Common myeloid progenitor, CD34-positive (primary cell): ENCODE data around the gene PC.
A peak's percentile ranks its signal among the peaks of the same experiment; 100 is the strongest.
"Not testable (repeated sequence)": the region's sequence is repeated elsewhere in the genome, so short reads cannot be mapped to it uniquely, and the experiment has no call there.

Source experiments
- CTCF ChIA-PET: fragments of 350-600 bp; sonication (Branson Sonifier 250); formaldehyde crosslinking; loops from one replicate; lab custom pipeline; 2021; ENCODE audit warnings: antibody characterized with exemption; lab: Charles Lee
- POLR2A ChIA-PET: fragments of 350-600 bp; sonication (Branson Sonifier 250); formaldehyde crosslinking; loops from one replicate; lab custom pipeline; 2021; ENCODE audit warnings: antibody characterized with exemption; lab: Charles Lee
- DNase-seq, 3 donors: peaks; one replicate each; pipeline versions ENCODE4 v3.0.0 to v3.0.0-alpha.2; 2013
- H3K27ac ChIP-seq, 2 experiments: 1 replicate in 1 of 2; 2 replicates in 1 of 2; pipeline ENCODE4 v1.7.0; 2013; ENCODE audit warnings: inconsistent platforms in 2 of 2, low read length in 2 of 2, mild to moderate bottlenecking in 2 of 2, low read depth in 1 of 2, moderate library complexity in 1 of 2; ENCODE audit not compliant: severe bottlenecking in 2 of 2, insufficient read depth in 1 of 2, poor library complexity in 1 of 2
- H3K27me3 ChIP-seq, 5 experiments: replicated peaks in 2 of 5; 1 replicate in 3 of 5; 2 replicates in 2 of 5; pipeline versions ENCODE4 v1.6.1 to v1.7.0; 2013; ENCODE audit warnings: low read length in 4 of 5, mild to moderate bottlenecking in 2 of 5, moderate library complexity in 2 of 5, inconsistent platforms in 1 of 5; ENCODE audit not compliant: insufficient read depth in 5 of 5, control insufficient read depth in 4 of 5
- H3K36me3 ChIP-seq, 4 experiments: 1 replicate in 2 of 4; 2 replicates in 2 of 4; pipeline versions ENCODE4 v1.6.1 to v1.7.0; 2013; ENCODE audit warnings: low read length in 3 of 4, control low read depth in 1 of 4, mild to moderate bottlenecking in 1 of 4; ENCODE audit not compliant: control insufficient read depth in 4 of 4, insufficient read depth in 4 of 4
- H3K4me1 ChIP-seq, 4 experiments: 1 replicate in 3 of 4; 2 replicates in 1 of 4; pipeline versions ENCODE4 v1.6.1 to v1.7.1; 2013; ENCODE audit warnings: low read length in 3 of 4, mild to moderate bottlenecking in 3 of 4, control low read depth in 1 of 4, inconsistent platforms in 1 of 4, moderate library complexity in 1 of 4; ENCODE audit not compliant: control insufficient read depth in 4 of 4, insufficient read depth in 4 of 4; ENCODE audit errors: control extremely low read depth in 1 of 4
- H3K4me3 ChIP-seq, 7 experiments: 1 replicate in 4 of 7; 2 replicates in 3 of 7; pipeline versions ENCODE4 v1.5.1 to v1.7.0; 2013; ENCODE audit warnings: mild to moderate bottlenecking in 7 of 7, low read length in 6 of 7, moderate library complexity in 6 of 7, inconsistent platforms in 2 of 7, low read depth in 2 of 7, control low read depth in 1 of 7; ENCODE audit not compliant: insufficient read depth in 4 of 7, control insufficient read depth in 1 of 7; ENCODE audit errors: extremely low read depth in 1 of 7
- H3K9me3 ChIP-seq, 5 experiments: 1 replicate in 4 of 5; 2 replicates in 1 of 5; pipeline versions ENCODE4 v1.6.1 to v1.7.1; 2013; ENCODE audit warnings: low read length in 4 of 5, mild to moderate bottlenecking in 2 of 5, inconsistent platforms in 1 of 5, low read depth in 1 of 5, moderate library complexity in 1 of 5; ENCODE audit not compliant: control insufficient read depth in 4 of 5, insufficient read depth in 2 of 5; ENCODE audit errors: control extremely low read depth in 1 of 5
- WGBS: methylation state at CpG from one replicate; pipeline ENCODE4 v1.1.5; 2013; ENCODE audit not compliant: insufficient coverage; 5-methylcytosine and 5-hydroxymethylcytosine counted together

Gene PC

GRCh38 chr11:66840317-66841091 is 117.7 kb downstream of the PC start:
- peaks cover 0 to 25% (median 14%) of the 10 kb centered on the region in 4 experiments for H3K36me3 ChIP-seq
- 78% methylated on average over 4 of the region's 4 CpGs for WGBS
- peaks cover 11 to 38% (median 31%) of the 10 kb centered on the region in 4 experiments for H3K4me1 ChIP-seq
- CTCF ChIA-PET: interaction anchor here (2.6 to 11.5 kb wide), 2 partner anchors 41 to 145 kb away, joined by 13 to 152 read pairs; no protein-coding TSS in a partner anchor
- no peaks in the 10 kb centered on the region for H3K27me3 ChIP-seq
- H3K27ac ChIP-seq: peak overlapping the region in 1 of 2 experiments; percentile 51
- POLR2A ChIA-PET: no interaction called here
- H3K9me3 ChIP-seq: no peaks in the 10 kb centered on the region
- H3K4me3 ChIP-seq: peak overlapping the region in 1 of 7 experiments; percentile 5
- no peak for DNase-seq

GRCh38 chr11:66835768-66836405 is 122.3 kb downstream of the PC start:
- H3K27me3 ChIP-seq: no peaks in the 10 kb centered on the region
- no peak overlapping the region for H3K4me3 ChIP-seq
- DNase-seq: no peak
- peaks cover 0 to 10% (median 6%) of the 10 kb centered on the region in 4 experiments for H3K4me1 ChIP-seq
- ChIA-PET CTCF (interaction anchor here (0.9 to 11.5 kb wide), 2 partner anchors 140 to 156 kb away, joined by 3 to 152 read pairs; no protein-coding TSS in a partner anchor), POLR2A (interaction anchor here (0.5 kb wide), 1 partner anchor 187 kb away, joined by 4 read pairs; no protein-coding TSS in a partner anchor)
- H3K36me3 ChIP-seq: peaks cover 0 to 13% (median 6%) of the 10 kb centered on the region in 4 experiments
- H3K9me3 ChIP-seq: no peaks in the 10 kb centered on the region
- H3K27ac ChIP-seq: no peak overlapping the region
- WGBS: 100% methylated on average over 8 of the region's 12 CpGs

- no peak overlapping the region for H3K27ac ChIP-seq
- no peak for DNase-seq
- WGBS: 93% methylated on average over 3 of the region's 5 CpGs
- no peaks in the 10 kb centered on the region for H3K9me3 ChIP-seq
- no peaks in the 10 kb centered on the region for H3K27me3 ChIP-seq
- CTCF ChIA-PET: interaction anchor here (0.9 to 11.5 kb wide), 10 partner anchors 8 to 417 kb away, joined by 3 to 152 read pairs (median 4); no protein-coding TSS in a partner anchor
- POLR2A ChIA-PET: interaction anchor here (0.6 kb wide), 1 partner anchor 207 kb away, joined by 3 read pairs; no protein-coding TSS in a partner anchor
- H3K4me1 ChIP-seq: peaks cover 0 to 3% (median under 1%) of the 10 kb centered on the region in 4 experiments
- peaks cover 0 to 11% (median 3%) of the 10 kb centered on the region in 4 experiments for H3K36me3 ChIP-seq
- no peak overlapping the region for H3K4me3 ChIP-seq
Observed at GRCh38 chr11:66834943-66835342, 123.2 kb downstream of the PC start.

GRCh38 chr11:66834539-66834845 is 123.7 kb downstream of the PC start:
- Histone ChIP-seq H3K4me1 (no peaks in the 10 kb centered on the region), H3K36me3 (peaks cover 0 to 8% (median 2%) of the 10 kb centered on the region in 4 experiments), H3K27me3 (no peaks in the 10 kb centered on the region), H3K27ac (no peak overlapping the region), H3K4me3 (no peak overlapping the region), H3K9me3 (no peaks in the 10 kb centered on the region)
- WGBS: 81% methylated on average over 4 of the region's 4 CpGs
- ChIA-PET POLR2A (interaction anchor here (0.6 kb wide), 1 partner anchor 207 kb away, joined by 3 read pairs; no protein-coding TSS in a partner anchor), CTCF (interaction anchor here (0.9 to 11.5 kb wide), 11 partner anchors 8 to 416 kb away, joined by 3 to 152 read pairs (median 3); no protein-coding TSS in a partner anchor)
- no peak for DNase-seq

GRCh38 chr11:66824573-66824972 is 133.6 kb downstream of the PC start:
- H3K36me3 ChIP-seq, H3K27me3 ChIP-seq, H3K4me3 ChIP-seq, H3K27ac ChIP-seq, CTCF ChIA-PET, H3K4me1 ChIP-seq, H3K9me3 ChIP-seq, DNase-seq, POLR2A ChIA-PET: not testable (repeated sequence)
- WGBS: 100% methylated on average over 1 of the region's 4 CpGs

GRCh38 chr11:66823700-66824099 is 134.5 kb downstream of the PC start:
- POLR2A ChIA-PET: no interaction called here

More at GRCh38 chr11:66823700-66824099, 134.5 kb downstream of the PC start:
- no peak for DNase-seq
- H3K27me3 ChIP-seq: no peaks in the 10 kb centered on the region
- no peak overlapping the region for H3K4me3 ChIP-seq
- H3K27ac ChIP-seq: no peak overlapping the region
- H3K4me1 ChIP-seq: no peaks in the 10 kb centered on the region
- 100% methylated on average over 3 of the region's 4 CpGs for WGBS
- H3K9me3 ChIP-seq: no peaks in the 10 kb centered on the region
- CTCF ChIA-PET: interaction anchor here (0.7 kb wide), 1 partner anchor 10 kb away, joined by 3 read pairs; no protein-coding TSS in a partner anchor
- H3K36me3 ChIP-seq: no peaks in the 10 kb centered on the region
